Stimulated activated CD8-positive, alpha-beta memory T cell treated with anti-CD3 and anti-CD28 coated beads, Interleukin-7, amount 100 ng/mL, for 1 hour (primary cell): ENCODE data around the gene CDT1.
A peak's percentile ranks its signal among the peaks of the same experiment; 100 is the strongest.
"Not testable (repeated sequence)": the region's sequence is repeated elsewhere in the genome, so short reads cannot be mapped to it uniquely, and the experiment has no call there.

ENCODE experiments used
- DNase-seq, 2 donors: peaks; one replicate each; pipeline ENCODE4 v3.0.0-alpha.2; 2020; ENCODE audit warnings: low read depth in 2 of 2

The CDT1 gene

GRCh38 chr16:88782454-88783390, 20.9 kb upstream of the CDT1 start:
- DNase-seq: no peak

- DNase-seq: no peak
These were observed 20.1 kb upstream of the CDT1 start for GRCh38 chr16:88783391-88784073.

GRCh38 chr16:88784074-88784855, 19.3 kb upstream of the CDT1 start:
- no peak for DNase-seq

GRCh38 chr16:88784856-88785105, 18.8 kb upstream of the CDT1 start:
- no peak for DNase-seq

- DNase-seq: peak; percentile 64 to 77
These were observed 18.3 kb upstream of the CDT1 start, which contains the start of gene PIEZO1 for GRCh38 chr16:88785106-88785924. Gene PIEZO1, minus strand, starts transcription at chr16:88785220. Its CDS starts 256 bp downstream, at chr16:88784964.

GRCh38 chr16:88787579-88788314, 15.8 kb upstream of the CDT1 start:
- no peak for DNase-seq

- DNase-seq: not testable (repeated sequence)
These were observed 14.8 kb upstream of the CDT1 start for GRCh38 chr16:88788749-88789148.

- no peak for DNase-seq
These were observed 14.0 kb upstream of the CDT1 start for GRCh38 chr16:88789594-88789993.

- no peak for DNase-seq
These were observed 13.0 kb upstream of the CDT1 start for GRCh38 chr16:88790312-88791211.

GRCh38 chr16:88792078-88792550, 11.5 kb upstream of the CDT1 start:
- DNase-seq: no peak

GRCh38 chr16:88792668-88793250, 10.8 kb upstream of the CDT1 start:
- DNase-seq: no peak

GRCh38 chr16:88793251-88793954, 10.2 kb upstream of the CDT1 start:
- no peak for DNase-seq

GRCh38 chr16:88796278-88796677, 7.3 kb upstream of the CDT1 start:
- no peak for DNase-seq

GRCh38 chr16:88798073-88798472, 5.5 kb upstream of the CDT1 start:
- no peak for DNase-seq

GRCh38 chr16:88798772-88799455, 4.7 kb upstream of the CDT1 start:
- DNase-seq: no peak

GRCh38 chr16:88799569-88800276, 3.9 kb upstream of the CDT1 start:
- no peak for DNase-seq

GRCh38 chr16:88800277-88800592, 3.4 kb upstream of the CDT1 start:
- DNase-seq: no peak

- DNase-seq: no peak
These were observed 573 bp downstream of the CDT1 start for GRCh38 chr16:88804173-88804551.
